ENCODE measurements around the gene CUL2.

DNA sequence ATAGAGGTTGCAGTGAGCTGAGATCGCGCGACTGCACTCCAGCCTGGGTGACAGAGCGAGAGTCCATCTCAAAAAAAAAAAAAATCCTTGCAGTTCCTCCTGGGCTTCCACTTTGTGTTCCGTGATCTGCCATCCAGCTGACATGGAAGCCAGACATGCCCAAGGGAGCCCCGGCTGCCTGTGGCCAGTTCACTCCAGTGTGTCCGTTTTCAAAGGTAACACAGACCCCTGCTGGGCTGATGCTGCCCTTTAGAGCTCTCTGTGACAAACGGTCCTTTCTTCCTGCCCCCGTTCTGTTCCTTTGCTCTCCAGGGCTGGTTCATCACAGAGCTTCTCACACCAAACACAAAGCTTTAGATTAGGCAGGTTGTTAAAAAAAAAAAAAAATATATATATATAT is 130.8 kb downstream of the CUL2 start:
- TF ChIP-seq, protein P1, sequence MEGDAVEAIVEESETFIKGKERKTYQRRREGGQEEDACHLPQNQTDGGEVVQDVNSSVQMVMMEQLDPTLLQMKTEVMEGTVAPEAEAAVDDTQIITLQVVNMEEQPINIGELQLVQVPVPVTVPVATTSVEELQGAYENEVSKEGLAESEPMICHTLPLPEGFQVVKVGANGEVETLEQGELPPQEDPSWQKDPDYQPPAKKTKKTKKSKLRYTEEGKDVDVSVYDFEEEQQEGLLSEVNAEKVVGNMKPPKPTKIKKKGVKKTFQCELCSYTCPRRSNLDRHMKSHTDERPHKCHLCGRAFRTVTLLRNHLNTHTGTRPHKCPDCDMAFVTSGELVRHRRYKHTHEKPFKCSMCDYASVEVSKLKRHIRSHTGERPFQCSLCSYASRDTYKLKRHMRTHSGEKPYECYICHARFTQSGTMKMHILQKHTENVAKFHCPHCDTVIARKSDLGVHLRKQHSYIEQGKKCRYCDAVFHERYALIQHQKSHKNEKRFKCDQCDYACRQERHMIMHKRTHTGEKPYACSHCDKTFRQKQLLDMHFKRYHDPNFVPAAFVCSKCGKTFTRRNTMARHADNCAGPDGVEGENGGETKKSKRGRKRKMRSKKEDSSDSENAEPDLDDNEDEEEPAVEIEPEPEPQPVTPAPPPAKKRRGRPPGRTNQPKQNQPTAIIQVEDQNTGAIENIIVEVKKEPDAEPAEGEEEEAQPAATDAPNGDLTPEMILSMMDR (IDR thresholded peaks at IDR 0.05), result no peak
- TF ChIP-seq POLR2A (IDR thresholded peaks at IDR 0.05), result no peak
- TF ChIP-seq POLR2AphosphoS5 (IDR thresholded peaks at IDR 0.05; ENCODE audit: insufficient read depth in 1 of 2, low read depth in 1 of 2), result no peak
